GM19372 (cell line): ENCODE results near the gene TPRG1L.

ENCODE experiments used
- ATAC-seq: cut with Tn5 transposase; IDR thresholded peaks from one replicate; pipeline ENCODE4 v1.9.1; 2021; ENCODE audit warnings: mild to moderate bottlenecking, low read depth, moderate library complexity; ENCODE audit not compliant: unreplicated experiment

The TPRG1L gene

DNA sequence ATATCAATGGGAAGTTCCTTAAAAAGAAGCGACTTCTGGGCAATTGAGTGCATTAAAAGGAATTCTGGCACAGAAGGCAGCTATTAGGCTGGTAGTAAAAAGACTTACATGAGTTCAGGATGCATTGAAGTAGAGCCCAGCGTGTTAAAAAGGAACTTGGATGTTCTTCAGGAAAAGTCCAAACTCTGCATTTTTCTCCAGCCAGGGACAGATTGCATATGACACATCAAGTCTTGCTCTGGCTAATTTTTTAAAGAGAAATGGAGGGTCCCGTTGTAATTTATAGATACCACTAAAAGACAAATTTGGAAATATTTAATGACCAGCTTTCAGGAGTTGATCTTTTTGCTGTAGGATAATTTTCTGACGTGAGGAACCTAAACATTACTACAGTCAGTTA lies 1.2 kb downstream of the TPRG1L start:
- ATAC-seq = no peak

DNA sequence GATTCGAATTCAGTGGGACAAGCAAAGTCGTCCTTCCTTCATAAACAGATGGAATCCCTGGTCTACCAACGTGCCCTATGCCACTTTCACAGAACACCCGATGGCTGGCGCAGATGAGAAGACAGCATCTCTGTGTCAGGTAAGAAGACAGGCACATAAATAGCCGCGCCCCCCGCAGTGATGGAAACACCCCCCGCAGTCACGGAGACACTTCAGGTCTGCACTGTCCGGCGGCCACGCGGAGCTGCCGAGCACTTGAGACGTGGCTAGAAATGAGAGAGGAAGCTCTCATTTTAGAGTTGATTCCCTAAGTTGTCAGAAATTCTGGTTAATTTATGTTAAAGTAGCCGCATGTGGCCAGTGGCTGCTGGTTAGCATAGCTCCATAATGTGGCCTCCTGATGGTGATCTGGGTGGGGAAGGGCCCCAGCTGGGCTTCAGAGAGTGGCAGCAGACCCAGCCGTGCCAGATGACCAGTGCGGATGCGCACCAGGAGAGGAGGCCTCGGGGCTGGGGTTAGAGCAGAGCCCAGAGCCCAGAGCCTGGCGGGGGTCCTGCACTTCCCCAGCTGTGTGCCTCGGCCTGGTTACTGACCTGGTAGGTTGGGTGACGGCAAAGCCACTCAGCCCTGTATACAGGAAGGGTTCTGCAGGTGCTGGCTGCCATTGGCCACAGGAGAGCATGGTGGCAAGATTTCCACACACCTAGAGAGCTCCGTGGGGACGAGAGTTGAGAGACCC lies 2.9 kb downstream of the TPRG1L start:
- no peak for ATAC-seq

GRCh38 chr1:3628445-3628844 lies 3.6 kb downstream of the TPRG1L start:
- ATAC-seq = no peak

GRCh38 chr1:3629561-3630160 lies 4.8 kb downstream of the TPRG1L start:
- ATAC-seq = no peak

DNA sequence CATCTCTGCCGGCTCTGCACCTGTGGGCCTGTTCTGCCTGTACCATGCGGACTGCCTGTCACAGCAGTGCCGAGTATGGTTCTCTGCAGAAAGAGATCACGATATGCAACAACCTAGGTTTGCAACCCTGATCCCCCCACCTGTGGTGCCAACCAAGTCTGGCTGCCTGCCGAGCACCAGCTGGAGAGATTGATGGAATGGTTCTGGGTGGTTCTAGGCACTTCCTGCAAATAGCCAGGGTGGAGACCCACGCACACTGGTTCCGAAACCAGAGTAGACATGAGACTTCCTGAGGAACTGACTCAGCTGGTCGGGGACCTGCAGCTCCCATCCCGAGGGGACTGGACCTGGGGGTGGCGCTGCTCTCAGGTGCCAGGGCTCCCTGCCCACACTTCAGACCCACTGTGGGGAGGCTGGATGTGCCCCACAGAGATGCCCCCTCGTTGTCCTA lies 5.4 kb downstream of the TPRG1L start:
- no peak for ATAC-seq

DNA sequence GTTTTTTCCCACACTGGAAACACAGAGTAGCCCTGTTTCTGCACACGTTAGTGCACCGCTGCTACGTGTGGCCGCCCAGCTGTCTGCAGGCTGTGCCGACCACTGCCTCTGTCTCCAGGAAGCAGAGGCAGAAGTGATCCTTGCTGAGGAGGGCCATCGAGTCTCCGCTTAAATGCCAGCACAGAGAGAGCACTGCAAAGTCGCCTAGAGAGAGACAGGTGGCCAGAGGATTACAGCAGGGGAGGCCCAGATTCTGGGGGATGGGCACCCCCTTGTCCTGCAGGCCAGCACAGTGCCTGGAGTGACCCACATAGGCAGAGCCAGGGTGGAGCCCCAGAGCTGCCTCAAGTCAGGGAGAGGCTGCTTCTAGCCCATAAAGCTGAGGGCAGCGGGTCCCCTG lies 6.1 kb downstream of the TPRG1L start:
- no peak for ATAC-seq

GRCh38 chr1:3631320-3632260 lies 6.8 kb downstream of the TPRG1L start:
- ATAC-seq = no peak

DNA sequence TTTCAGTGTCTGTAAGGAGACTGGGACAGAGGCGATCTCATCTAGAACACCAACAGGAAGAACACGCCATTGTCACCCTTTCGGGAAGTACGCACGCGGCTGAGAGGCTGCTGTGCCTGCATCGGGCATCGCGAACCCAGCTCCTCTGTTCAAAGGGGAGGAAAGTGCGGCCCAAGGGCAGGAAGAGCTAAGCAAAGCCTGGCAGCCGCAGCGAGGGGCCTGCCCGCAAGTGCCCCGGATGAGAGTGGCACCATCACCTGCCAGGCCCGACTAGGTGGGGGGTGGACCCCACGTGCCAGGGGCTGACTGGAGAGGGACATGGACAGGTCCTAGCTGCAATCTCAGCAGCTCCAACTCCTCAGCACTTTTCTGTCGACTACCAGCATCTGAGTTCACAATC lies 7.5 kb downstream of the TPRG1L start:
- no peak for ATAC-seq

DNA sequence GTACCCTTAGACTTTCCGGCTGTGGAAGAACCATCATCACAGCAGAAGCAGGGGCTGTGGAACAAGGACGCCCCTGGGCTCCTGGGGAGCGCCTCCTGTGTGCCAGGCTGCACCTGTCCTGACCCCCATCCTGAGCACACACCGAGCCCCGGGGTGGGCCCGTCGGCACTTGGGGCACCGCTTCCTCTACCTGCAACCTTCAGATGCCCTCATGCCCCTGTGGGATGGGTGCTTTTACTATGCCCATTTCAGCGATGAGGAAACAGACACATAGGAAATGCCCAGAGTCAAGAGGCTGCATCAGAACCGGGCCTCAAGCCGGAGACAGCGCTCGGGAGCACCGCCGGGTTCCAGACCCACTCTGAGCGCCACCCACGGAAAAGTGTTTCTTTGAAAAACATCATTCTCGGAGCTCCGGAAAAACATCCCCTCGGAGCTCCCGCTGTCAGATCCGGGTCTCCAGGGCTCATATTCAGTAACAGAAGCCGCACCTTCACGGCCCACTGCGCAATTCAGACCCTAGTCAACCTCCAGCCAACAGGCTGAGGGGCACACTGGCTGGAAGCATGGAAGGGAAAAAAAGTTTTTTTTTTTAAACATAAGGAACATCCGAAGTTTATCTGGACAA lies 8.0 kb downstream of the TPRG1L start:
- ATAC-seq = no peak

DNA sequence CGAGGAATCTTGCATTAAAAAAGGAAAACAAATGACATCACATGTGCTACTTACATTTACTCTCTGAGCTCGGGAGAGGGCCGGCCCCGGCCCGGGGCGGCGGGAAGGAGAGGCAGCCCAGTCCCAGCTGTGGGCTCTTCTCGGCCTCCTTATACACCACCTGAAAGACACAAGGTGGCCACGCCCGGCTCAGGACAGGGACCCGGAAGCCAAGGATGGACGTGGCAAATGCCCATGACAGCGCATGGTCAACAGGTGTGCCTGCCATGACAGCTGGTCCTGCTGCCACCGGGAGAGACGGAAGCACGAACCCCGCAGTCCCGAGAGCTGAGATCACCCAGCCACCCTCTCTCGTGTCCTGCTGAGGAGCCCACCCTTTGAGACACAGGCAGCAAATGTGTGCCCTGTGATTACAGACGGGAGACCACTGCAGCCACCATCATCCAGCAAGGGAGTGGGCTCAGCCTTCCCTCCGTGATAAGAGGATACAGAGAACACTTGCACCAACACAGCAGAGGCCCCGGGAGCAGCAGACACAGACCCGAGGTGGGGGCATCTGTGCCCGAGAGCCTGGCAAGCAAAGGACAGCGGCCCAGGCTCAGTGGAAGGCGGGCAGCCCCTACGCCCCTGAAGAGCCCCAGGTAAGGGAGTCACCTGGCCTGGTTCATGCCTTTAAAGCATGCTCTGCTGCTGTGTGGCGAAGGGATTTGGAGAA lies 8.7 kb downstream of the TPRG1L start:
- ATAC-seq = no peak

DNA sequence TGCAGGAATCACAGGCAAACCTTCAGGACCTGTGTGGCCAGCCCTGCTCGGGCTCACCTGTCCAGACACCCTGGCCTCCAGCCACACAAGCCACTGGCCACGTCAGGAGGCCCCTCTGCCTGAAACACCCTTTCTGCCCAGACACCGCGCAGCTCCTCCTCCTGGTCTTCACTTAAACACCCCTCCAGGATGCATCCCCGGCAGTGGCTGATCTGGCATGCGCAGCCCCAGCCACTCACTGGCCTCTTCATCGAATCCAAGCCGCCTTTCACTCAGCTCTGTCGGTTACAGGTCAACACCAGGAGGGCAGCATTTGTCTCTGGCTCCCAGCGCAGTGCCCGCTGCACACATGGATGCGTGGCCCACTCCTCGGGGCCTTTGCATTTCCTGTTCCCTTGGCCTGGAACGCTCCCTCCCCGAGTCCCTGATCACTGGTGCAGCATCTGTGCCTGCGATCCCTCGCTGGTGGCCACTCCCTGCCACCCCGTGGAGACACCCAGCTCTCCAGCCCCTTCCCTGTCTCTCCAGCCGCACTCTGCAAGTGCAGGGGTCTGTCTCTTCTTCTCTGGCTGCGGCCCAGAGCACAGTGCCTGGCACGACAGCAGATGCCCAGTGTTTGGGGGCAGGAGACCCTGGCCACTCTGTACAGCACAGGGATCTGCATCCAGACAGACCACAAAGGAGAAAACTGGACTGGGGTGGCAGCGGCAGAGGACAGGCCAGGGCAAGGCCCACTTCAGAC lies 9.4 kb downstream of the TPRG1L start:
- ATAC-seq = no peak

DNA sequence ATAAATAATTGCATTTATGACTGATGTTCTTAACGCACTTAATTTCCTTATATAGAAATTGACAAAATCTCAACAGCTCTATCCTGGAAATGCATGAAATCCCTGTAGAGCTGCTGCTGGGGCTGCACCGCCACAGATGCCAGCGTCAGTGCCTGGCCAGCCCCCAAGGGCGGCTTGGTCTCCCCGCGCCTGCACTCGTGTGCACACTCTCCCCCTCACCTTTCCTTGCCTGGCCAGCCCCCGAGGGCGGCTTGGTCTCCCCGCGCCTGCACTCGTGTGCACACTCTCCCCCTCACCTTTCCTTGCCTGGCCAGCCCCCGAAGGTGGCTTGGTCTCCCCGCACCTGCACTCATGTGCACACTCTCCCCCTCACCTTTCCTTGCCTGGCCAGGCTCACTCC lies 11.3 kb downstream of the TPRG1L start:
- no peak for ATAC-seq

- ATAC-seq = no peak
Measured at GRCh38 chr1:3636531-3636930, 11.7 kb downstream of the TPRG1L start.

DNA sequence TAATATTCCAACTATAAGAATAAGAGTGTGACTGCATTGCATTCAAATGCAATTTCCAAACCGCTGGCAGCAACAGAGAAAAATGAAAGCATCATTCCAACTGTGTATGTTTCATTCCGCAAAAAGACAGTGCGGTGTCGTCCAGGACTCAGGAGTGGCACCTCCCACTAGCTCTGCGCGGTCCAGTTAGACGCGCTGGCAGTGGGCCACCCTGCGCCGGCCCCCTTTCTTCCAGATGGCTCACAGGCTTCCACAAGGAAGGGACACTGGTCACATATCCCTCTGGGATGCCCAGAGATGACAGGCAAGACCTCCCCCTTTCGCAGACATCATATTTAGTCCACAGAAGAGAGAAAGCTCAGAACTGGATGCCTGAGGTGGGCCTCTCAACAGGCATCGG lies 13.2 kb downstream of the TPRG1L start:
- no peak for ATAC-seq

GRCh38 chr1:3638676-3639075 lies 13.9 kb downstream of the TPRG1L start:
- no peak for ATAC-seq

DNA sequence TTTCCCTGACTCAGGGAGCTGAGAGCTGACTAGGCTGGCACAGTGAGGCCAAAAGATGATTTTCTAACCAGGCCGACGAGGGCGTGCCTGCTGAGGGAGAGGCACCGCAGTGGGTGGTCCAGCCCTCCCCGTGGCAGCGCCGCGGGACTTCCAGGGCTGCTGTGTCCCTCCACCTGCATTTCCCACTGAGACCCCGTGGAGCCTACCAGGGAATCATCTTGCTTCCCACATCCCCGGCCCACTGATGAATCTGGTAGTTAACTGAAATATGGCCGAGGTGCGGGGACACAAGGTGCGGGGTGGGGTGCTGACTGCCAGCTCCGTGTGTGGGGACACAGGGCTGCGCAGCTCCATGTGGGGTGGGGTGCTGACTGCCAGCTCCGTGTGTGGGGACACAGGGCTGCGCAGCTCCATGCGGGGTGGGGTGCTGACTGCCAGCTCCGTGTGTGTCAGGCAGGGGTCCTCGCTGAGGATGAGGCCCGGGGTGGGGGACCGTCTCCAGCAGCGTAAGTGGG lies 14.6 kb downstream of the TPRG1L start:
- no peak for ATAC-seq

DNA sequence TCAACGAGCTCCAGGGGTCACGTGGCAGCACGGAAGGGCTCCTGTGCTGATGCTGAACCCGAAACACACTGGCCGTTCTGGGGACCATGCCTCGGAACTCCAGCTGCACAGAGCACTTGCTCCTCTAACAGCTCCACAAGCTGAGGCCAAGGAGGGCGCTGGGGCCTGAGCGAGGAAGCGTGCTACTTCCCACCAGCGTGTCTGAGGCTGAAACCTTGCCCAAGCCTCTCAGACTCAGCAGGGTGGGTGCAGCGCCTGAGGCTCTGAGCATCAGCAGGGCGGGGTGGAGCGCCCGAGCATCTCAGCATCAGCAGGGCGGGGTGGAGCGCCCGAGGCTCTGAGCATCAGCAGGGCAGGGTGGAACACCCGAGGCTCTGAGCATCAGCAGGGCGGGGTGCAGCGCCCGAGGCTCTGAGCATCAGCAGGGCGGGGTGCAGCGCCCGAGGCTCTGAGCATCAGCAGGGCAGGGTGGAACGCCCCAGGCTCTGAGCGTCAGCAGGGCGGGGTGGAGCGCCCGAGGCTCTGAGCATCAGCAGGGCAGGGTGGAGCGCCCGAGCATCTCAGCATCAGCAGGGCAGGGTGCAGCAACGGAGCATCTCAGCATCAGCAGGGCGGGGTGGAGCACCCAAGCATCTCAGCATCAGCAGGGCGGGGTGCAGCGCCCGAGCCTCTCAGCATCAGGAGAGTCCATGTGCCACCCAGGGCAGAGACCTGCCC lies 15.5 kb downstream of the TPRG1L start:
- no peak for ATAC-seq

GRCh38 chr1:3641046-3641760 lies 16.4 kb downstream of the TPRG1L start:
- ATAC-seq = no peak
